Measurements from ENCODE around the gene RBM43. TPM values are rescaled to one million over a fixed set of nuclear protein-coding genes. Genes with fewer than 3 reads are reported as not detected.

RBM43 gene
- total and polyA plus RNA-seq, 9 donors: 5.5 to 22.0 (median 13.6) TPM

- intact Hi-C loops (cut with DNase I): no loop called here
- Histone ChIP-seq H3K27me3 (no peaks in the 10 kb centered on the region), H3K9me3 (no peaks in the 10 kb centered on the region), H3K4me1 (ENCODE audit: insufficient read depth) (no peaks in the 10 kb centered on the region), H3K36me3 (no peaks in the 10 kb centered on the region), H3K4me3 (no peak overlapping the region), H3K27ac (no peak overlapping the region)
- 66 to 83% (median 71%) methylated on average over 3 of the region's 3 CpGs for WGBS, 3 donors
- no peak for DNase-seq
- TF ChIP-seq EP300 (IDR thresholded peaks at IDR 0.05) (no peak), CTCF (IDR thresholded peaks at IDR 0.05) (no peak), POLR2A (IDR thresholded peaks at IDR 0.05) (no peak)
These were observed 44.3 kb downstream of the RBM43 start for GRCh38 chr2:151217343-151217742.

- no peak for DNase-seq
- H3K27ac ChIP-seq: no peak overlapping the region
- TF ChIP-seq EP300 (IDR thresholded peaks at IDR 0.05) (no peak), CTCF (IDR thresholded peaks at IDR 0.05) (no peak), POLR2A (IDR thresholded peaks at IDR 0.05) (no peak)
- intact Hi-C loops (cut with DNase I): no loop called here
- no peak overlapping the region for H3K4me3 ChIP-seq
- H3K9me3 ChIP-seq: no peaks in the 10 kb centered on the region
- H3K4me1 ChIP-seq (ENCODE audit: insufficient read depth): no peaks in the 10 kb centered on the region
- WGBS, 3 donors: 89 to 92% (median 90%) methylated on average over 3 of the region's 3 CpGs
- no peaks in the 10 kb centered on the region for H3K27me3 ChIP-seq
- no peaks in the 10 kb centered on the region for H3K36me3 ChIP-seq
These were observed 54.6 kb downstream of the RBM43 start for GRCh38 chr2:151207100-151207499.

- no peak for DNase-seq
- Histone ChIP-seq H3K4me3 (no peak overlapping the region), H3K36me3 (no peaks in the 10 kb centered on the region), H3K27me3 (no peaks in the 10 kb centered on the region), H3K9me3 (no peaks in the 10 kb centered on the region), H3K4me1 (ENCODE audit: insufficient read depth) (no peaks in the 10 kb centered on the region), H3K27ac (no peak overlapping the region)
- intact Hi-C loops (cut with DNase I): no loop called here
- 64 to 71% (median 69%) methylated on average over 4 of the region's 4 CpGs for WGBS, 3 donors
- TF ChIP-seq POLR2A (IDR thresholded peaks at IDR 0.05) (no peak), EP300 (IDR thresholded peaks at IDR 0.05) (no peak), CTCF (IDR thresholded peaks at IDR 0.05) (no peak)
These were observed 55.2 kb downstream of the RBM43 start for GRCh38 chr2:151206446-151206968.

GRCh38 chr2:151205571-151205970 lies 56.1 kb downstream of the RBM43 start:
- H3K36me3 ChIP-seq: no peaks in the 10 kb centered on the region
- H3K4me1 ChIP-seq (ENCODE audit: insufficient read depth): no peaks in the 10 kb centered on the region
- no peak overlapping the region for H3K27ac ChIP-seq
- DNase-seq: no peak
- no peak for TF ChIP-seq POLR2A (IDR thresholded peaks at IDR 0.05)
- TF ChIP-seq EP300 (IDR thresholded peaks at IDR 0.05): no peak
- no peak for TF ChIP-seq CTCF (IDR thresholded peaks at IDR 0.05)
- no peaks in the 10 kb centered on the region for H3K27me3 ChIP-seq
- no peaks in the 10 kb centered on the region for H3K9me3 ChIP-seq
- intact Hi-C loops (cut with DNase I): no loop called here
- no peak overlapping the region for H3K4me3 ChIP-seq
- 72 to 81% (median 77%) methylated on average over 3 of the region's 3 CpGs for WGBS, 3 donors
